HepG2 (cell line): Measurements from ENCODE around the gene IFI27. TPM values are rescaled to one million over a fixed set of nuclear protein-coding genes. Genes with fewer than 3 reads are reported as not detected.

Experiments used
- ATF3 ChIP-seq: sonication (generic); formaldehyde crosslinking; IDR thresholded peaks from 2 replicates; pipeline ENCODE4 v1.4.0; 2020; ENCODE audit warnings: missing genetic modification reagents
- BORCS8-MEF2B ChIP-seq: sonication (generic); formaldehyde crosslinking; IDR thresholded peaks from 2 replicates; pipeline ENCODE4 v1.8.0; 2022; ENCODE audit warnings: mild to moderate bottlenecking, missing genetic modification reagents
- CSRNP2 ChIP-seq: sonication (generic); formaldehyde crosslinking; conservative IDR thresholded peaks from 2 replicates; pipeline ENCODE4 v1.8.0; 2022; ENCODE audit warnings: low read depth, missing genetic modification reagents
- CTCF ChIP-seq: sonication (generic); formaldehyde crosslinking; IDR thresholded peaks from 2 replicates; pipeline ENCODE4 v1.5.0; 2020; ENCODE audit warnings: mild to moderate bottlenecking, missing genetic modification reagents, moderate library complexity
- HES4 ChIP-seq: sonication (generic); formaldehyde crosslinking; IDR thresholded peaks from 2 replicates; pipeline ENCODE4 v1.9.0; 2021; ENCODE audit warnings: mild to moderate bottlenecking, missing genetic modification reagents, borderline replicate concordance
- HNF4A ChIP-seq: sonication (generic); formaldehyde crosslinking; IDR thresholded peaks from 2 replicates; pipeline ENCODE4 v1.4.0; 2020; ENCODE audit warnings: missing genetic modification reagents
- IRF2 ChIP-seq: IDR thresholded peaks from 2 replicates; pipeline ENCODE4 v1.6.1; 2018; ENCODE audit warnings: missing genetic modification reagents, missing compliant biosample characterization
- JUN ChIP-seq: sonication (generic); formaldehyde crosslinking; IDR thresholded peaks from 2 replicates; pipeline ENCODE4 v1.4.0; 2020; ENCODE audit warnings: mild to moderate bottlenecking, missing genetic modification reagents
- MTF1 ChIP-seq: sonication (generic); formaldehyde crosslinking; IDR thresholded peaks from 2 replicates; pipeline ENCODE4 v1.5.0; 2020; ENCODE audit warnings: missing genetic modification reagents
- MYPOP ChIP-seq: sonication (generic); formaldehyde crosslinking; IDR thresholded peaks from 2 replicates; pipeline ENCODE4 v1.8.1; 2023; ENCODE audit warnings: mild to moderate bottlenecking, moderate library complexity, missing genetic modification reagents
- PHF8 ChIP-seq: sonication (generic); formaldehyde crosslinking; IDR thresholded peaks from 2 replicates; pipeline ENCODE4 v1.5.0; 2020; ENCODE audit warnings: missing genetic modification reagents
- PRPF4 ChIP-seq: fragments of 200-400 bp; formaldehyde crosslinking; IDR thresholded peaks from 2 replicates; pipeline ENCODE4 v1.6.1; 2016; ENCODE audit warnings: low read length, low read depth; ENCODE audit not compliant: poor library complexity, severe bottlenecking
- RXRA ChIP-seq: sonication (generic); formaldehyde crosslinking; IDR thresholded peaks from 2 replicates; pipeline ENCODE4 v1.5.1; 2020; ENCODE audit warnings: missing genetic modification reagents
- SALL1 ChIP-seq: sonication (generic); formaldehyde crosslinking; IDR thresholded peaks from 2 replicates; pipeline ENCODE4 v1.8.0; 2022; ENCODE audit warnings: mild to moderate bottlenecking, missing genetic modification reagents
- SP2 ChIP-seq: sonication (generic); formaldehyde crosslinking; IDR thresholded peaks from 2 replicates; pipeline ENCODE4 v1.5.1; 2020; ENCODE audit warnings: mild to moderate bottlenecking, missing genetic modification reagents
- ZFAT ChIP-seq: sonication (generic); formaldehyde crosslinking; conservative IDR thresholded peaks from 2 replicates; pipeline ENCODE4 v1.8.1; 2023; ENCODE audit warnings: missing genetic modification reagents, inconsistent platforms
- ZMAT3 ChIP-seq: sonication (generic); formaldehyde crosslinking; conservative IDR thresholded peaks from 2 replicates; pipeline ENCODE4 v1.7.0; 2021; ENCODE audit warnings: missing genetic modification reagents
- ZMYM4 ChIP-seq: sonication (generic); formaldehyde crosslinking; IDR thresholded peaks from 2 replicates; pipeline ENCODE4 v1.8.1; 2023; ENCODE audit warnings: mild to moderate bottlenecking, missing genetic modification reagents
- ZNF343 ChIP-seq: sonication (generic); formaldehyde crosslinking; IDR thresholded peaks from 2 replicates; pipeline ENCODE4 v1.4.0; 2020; ENCODE audit warnings: mild to moderate bottlenecking, missing genetic modification reagents
- ZNF580 ChIP-seq: IDR thresholded peaks from 2 replicates; pipeline ENCODE4 v1.6.1; 2016; ENCODE audit warnings: low read depth, borderline replicate concordance
- ZNF598 ChIP-seq: sonication (generic); formaldehyde crosslinking; IDR thresholded peaks from 2 replicates; pipeline ENCODE4 v1.5.1; 2020; ENCODE audit warnings: mild to moderate bottlenecking, missing genetic modification reagents, borderline replicate concordance
- ZNF674 ChIP-seq: sonication (generic); formaldehyde crosslinking; IDR thresholded peaks from 2 replicates; pipeline ENCODE4 v1.5.0; 2020; ENCODE audit warnings: low read depth, mild to moderate bottlenecking, missing genetic modification reagents
- ZNF816 ChIP-seq: sonication (generic); formaldehyde crosslinking; IDR thresholded peaks from 2 replicates; pipeline ENCODE4 v1.8.0; 2022; ENCODE audit warnings: missing genetic modification reagents, mild to moderate bottlenecking, borderline replicate concordance
- ZNF841 ChIP-seq: sonication (generic); formaldehyde crosslinking; IDR thresholded peaks from 2 replicates; pipeline ENCODE4 v1.8.1; 2023; ENCODE audit warnings: missing genetic modification reagents, borderline replicate concordance
- ZSCAN20 ChIP-seq: sonication (generic); formaldehyde crosslinking; IDR thresholded peaks from 2 replicates; pipeline ENCODE4 v1.4.0; 2020; ENCODE audit warnings: missing genetic modification reagents, mild to moderate bottlenecking, borderline replicate concordance
- polyA plus RNA-seq, 8 experiments: library from polyadenylated mRNA; depleted of rRNA in 3 of 8; stranded (reverse) in 7 of 8; unstranded in 1 of 8; fragments of >200 nt; fragmentation: Illumina TruSeq in 4 of 8; extraction: Trizol in 4 of 8; gene quantifications; 2 replicates each; pipeline versions ENCODE4 v1.2.1 to v1.2.3, GENCODE V29; 2011 to 2016; ENCODE audit warnings: low read depth in 4 of 8, missing spikeins in 1 of 8, mixed read lengths in 1 of 8; ENCODE audit not compliant: insufficient read depth in 1 of 8
- total RNA-seq, 5 experiments: library from RNA; depleted of rRNA; stranded (reverse); fragments of >200 nt; fragmentation: Illumina TruSeq; extraction: Trizol; gene quantifications; 2 replicates each; pipeline ENCODE4 v1.2.3, GENCODE V29; 2016; ENCODE audit warnings: low read depth in 1 of 5

The IFI27 gene
- total and polyA plus RNA-seq, 2 of the 13 experiments (the other 11 are each of a cell fraction or from before 2014, with no cell fraction given): 1.2 to 1.7 TPM

- peak; percentile 82; the same call in 1 of the 2 replicates for TF ChIP-seq MYPOP (CRISPR knock-in tag)
- no peak for TF ChIP-seq JUN (CRISPR knock-in tag)
- TF ChIP-seq ZNF841 (CRISPR knock-in tag): no peak
- no peak for TF ChIP-seq ZFAT (CRISPR knock-in tag)
- no peak for TF ChIP-seq SP2 (CRISPR knock-in tag)
- TF ChIP-seq ZNF674 (CRISPR knock-in tag): no peak
- TF ChIP-seq PRPF4: no peak
- peak; percentile 32; the same call in 1 of the 2 replicates for TF ChIP-seq PHF8 (CRISPR knock-in tag)
- peak; percentile 98 for TF ChIP-seq CTCF (CRISPR knock-in tag)
- TF ChIP-seq CSRNP2 (CRISPR knock-in tag): no peak
- TF ChIP-seq HNF4A (CRISPR knock-in tag): no peak
- no peak for TF ChIP-seq HES4 (CRISPR knock-in tag)
- TF ChIP-seq ZMYM4 (CRISPR knock-in tag): peak; percentile 61
- no peak; the same call in 1 of the 2 replicates for TF ChIP-seq ZMAT3
- TF ChIP-seq BORCS8-MEF2B: 0 out of 2 replicates have a peak, but pooled peaks have one; percentile 42
- TF ChIP-seq RXRA: 0 out of 2 replicates have a peak, but pooled peaks have one; percentile 27
- TF ChIP-seq ZNF343: no peak
- TF ChIP-seq IRF2 (CRISPR knock-in tag): peak; percentile 76
- peak; percentile 32; the same call in 1 of the 2 replicates for TF ChIP-seq ZNF580
- peak; percentile 78 for TF ChIP-seq SALL1 (CRISPR knock-in tag)
- 0 out of 2 replicates have a peak, but pooled peaks have one; percentile 66 for TF ChIP-seq ZNF598 (CRISPR knock-in tag)
- no peak for TF ChIP-seq ATF3 (CRISPR knock-in tag)
- TF ChIP-seq ZNF816: no peak
- TF ChIP-seq ZSCAN20: no peak
- TF ChIP-seq MTF1: no peak
These were observed 26.2 kb downstream of the IFI27 start (continued) for GRCh38 chr14:94136575-94137331.
